Fibroblast of pulmonary artery (primary cell): ENCODE results near the gene CPTP.

Source experiments
- DNase-seq: peaks from one replicate; pipeline ENCODE4 v3.0.0-alpha.2; 2010; ENCODE audit warnings: low read depth
- H3K4me3 ChIP-seq: replicated peaks from 2 replicates; pipeline ENCODE4 v1.5.1; 2011; ENCODE audit warnings: low read depth, mild to moderate bottlenecking, control low read depth, low read length, moderate library complexity
- CTCF ChIP-seq: IDR thresholded peaks from 2 replicates; pipeline ENCODE4 v1.5.1; 2011; ENCODE audit warnings: mild to moderate bottlenecking, control low read depth, low read length, inconsistent platforms; ENCODE audit errors: missing control alignments

Gene CPTP

GRCh38 chr1:1303736-1304135 lies 20.9 kb upstream of the CPTP start:
- TF ChIP-seq CTCF = no peak
- H3K4me3 ChIP-seq = no peak overlapping the region
- DNase-seq = no peak

- no peak for TF ChIP-seq CTCF
- peak overlapping the region; percentile 72 for H3K4me3 ChIP-seq
- DNase-seq = peak; percentile 78
These were observed 20.0 kb upstream of the CPTP start for GRCh38 chr1:1304331-1305299.

DNA sequence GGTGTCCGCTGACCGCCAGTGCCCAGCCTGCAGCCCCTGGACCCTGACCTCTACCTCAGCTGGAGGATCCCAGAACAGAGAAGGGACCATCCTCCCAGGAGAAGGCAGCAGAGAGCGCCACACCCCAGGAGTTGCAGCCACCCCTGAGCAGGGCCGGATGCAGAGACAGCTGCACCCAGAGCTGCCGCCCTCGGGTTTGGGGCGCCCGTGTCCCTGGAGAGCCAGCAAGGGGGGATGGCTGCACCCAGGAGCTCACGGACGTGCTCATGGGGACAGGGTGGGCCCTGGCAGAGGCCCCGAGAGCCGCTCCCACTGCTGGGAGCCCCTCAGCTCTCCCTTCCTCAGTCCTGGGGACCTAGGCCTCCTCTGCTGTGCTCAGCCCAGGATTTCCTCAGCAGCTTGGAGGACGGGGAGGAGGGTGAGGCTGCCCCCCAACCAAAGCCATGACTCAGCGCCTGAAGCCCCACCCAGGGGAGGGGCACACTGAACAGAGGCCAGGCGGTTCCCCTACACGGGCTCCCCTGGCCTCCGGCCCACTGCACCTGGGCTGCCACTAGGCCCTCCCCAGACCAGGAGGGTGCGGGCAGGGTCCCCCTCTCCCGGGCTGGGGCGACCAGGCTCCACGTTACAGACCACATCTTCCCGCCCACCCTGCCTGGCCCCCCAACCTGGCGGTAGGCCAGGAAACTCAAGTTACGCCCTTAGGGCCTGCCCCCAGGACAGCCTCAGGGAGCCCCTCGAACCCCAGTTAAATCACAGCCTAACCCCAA lies 19.1 kb upstream of the CPTP start:
- peak; percentile 70 for DNase-seq
- TF ChIP-seq CTCF = no peak
- H3K4me3 ChIP-seq = peak overlapping the region; percentile 72

DNA sequence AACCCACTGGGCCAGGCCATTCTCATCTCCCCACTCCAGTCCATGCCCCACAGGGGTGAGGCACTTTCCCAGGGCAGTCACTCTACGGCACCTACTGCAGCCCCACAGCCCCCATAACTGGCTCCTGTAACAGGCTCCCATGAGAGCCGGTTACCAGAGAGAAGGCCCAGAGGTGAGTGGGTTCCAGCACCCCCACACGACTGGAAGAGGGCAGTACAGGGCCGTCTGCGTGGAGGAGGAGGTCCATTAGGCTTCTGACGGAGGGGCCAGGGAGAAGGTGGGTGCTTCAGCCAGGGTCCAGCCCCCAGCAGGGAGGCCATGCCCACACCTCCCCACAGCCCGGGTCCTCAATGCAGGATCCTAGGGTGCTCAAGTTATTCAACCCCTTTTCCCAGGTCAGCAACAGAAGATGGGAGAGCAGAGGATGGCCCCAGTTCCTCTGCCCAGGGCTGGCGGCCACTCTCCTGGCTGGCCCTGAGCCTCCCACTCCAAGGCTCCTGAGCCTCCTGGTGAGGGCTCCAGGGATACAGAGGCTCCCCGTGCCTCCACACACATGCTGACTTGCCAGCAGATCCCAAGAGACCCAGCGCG lies 18.4 kb upstream of the CPTP start:
- peak overlapping the region; percentile 72 for H3K4me3 ChIP-seq
- peak; percentile 14 for TF ChIP-seq CTCF
- no peak for DNase-seq

GRCh38 chr1:1306661-1307260 lies 17.8 kb upstream of the CPTP start:
- DNase-seq = no peak
- TF ChIP-seq CTCF = no peak
- H3K4me3 ChIP-seq = peak overlapping the region; percentile 72

GRCh38 chr1:1307261-1307922 lies 17.2 kb upstream of the CPTP start:
- H3K4me3 ChIP-seq = peak overlapping the region; percentile 72

More at GRCh38 chr1:1307261-1307922, 17.2 kb upstream of the CPTP start:
- no peak for TF ChIP-seq CTCF
- DNase-seq = no peak
